NCI-H2107 treated with DMSO at 0.1 percent for 48 hours (cell line): ENCODE measurements around the gene CAMK2A.
"Not testable (repeated sequence)": the region's sequence is repeated elsewhere in the genome, so short reads cannot be mapped to it uniquely, and the experiment has no call there.

Source experiments
- DNase-seq: peaks from one replicate; lab custom pipeline; 2025; ENCODE audit not compliant: unreplicated experiment; lab: John Stamatoyannopoulos, UW

The CAMK2A gene

GRCh38 chr5:150239099-150239793, 50.3 kb downstream of the CAMK2A start:
- DNase-seq = no peak

GRCh38 chr5:150238646-150239045, 50.9 kb downstream of the CAMK2A start:
- DNase-seq = no peak

- DNase-seq = no peak
Observed at GRCh38 chr5:150236981-150237754, 52.4 kb downstream of the CAMK2A start.

- DNase-seq = no peak
Observed at GRCh38 chr5:150236313-150236712, 53.3 kb downstream of the CAMK2A start.

GRCh38 chr5:150235500-150235854, 54.1 kb downstream of the CAMK2A start:
- DNase-seq = no peak

- no peak for DNase-seq
Observed at GRCh38 chr5:150234576-150235499, 54.7 kb downstream of the CAMK2A start.

- not testable (repeated sequence) for DNase-seq
Observed at GRCh38 chr5:150233706-150234105, 55.9 kb downstream of the CAMK2A start.

GRCh38 chr5:150230842-150231241, 58.7 kb downstream of the CAMK2A start:
- no peak for DNase-seq

- DNase-seq = no peak
Observed at GRCh38 chr5:150229571-150229970, 60.0 kb downstream of the CAMK2A start.

- DNase-seq = no peak
Observed at GRCh38 chr5:150227606-150228273, 61.8 kb downstream of the CAMK2A start.

GRCh38 chr5:150227036-150227435, 62.5 kb downstream of the CAMK2A start:
- DNase-seq = no peak

GRCh38 chr5:150224483-150225027, 65.0 kb downstream of the CAMK2A start:
- no peak for DNase-seq

GRCh38 chr5:150223474-150223873, 66.1 kb downstream of the CAMK2A start:
- DNase-seq = no peak

- DNase-seq = no peak
Observed at GRCh38 chr5:150222906-150223305, 66.7 kb downstream of the CAMK2A start.

GRCh38 chr5:150221471-150221870, 68.1 kb downstream of the CAMK2A start:
- DNase-seq = no peak

- no peak for DNase-seq
Observed at GRCh38 chr5:150219861-150220260, 69.7 kb downstream of the CAMK2A start.

GRCh38 chr5:150219142-150219541, 70.4 kb downstream of the CAMK2A start:
- DNase-seq = no peak

GRCh38 chr5:150218693-150219035, 70.9 kb downstream of the CAMK2A start:
- no peak for DNase-seq

GRCh38 chr5:150217873-150218692, 71.5 kb downstream of the CAMK2A start:
- peak; percentile 49 for DNase-seq

GRCh38 chr5:150217038-150217437, 72.5 kb downstream of the CAMK2A start:
- DNase-seq = no peak
